SK-N-SH (cell line): ENCODE results near the gene ANO10. TPM values are rescaled to one million over a fixed set of nuclear protein-coding genes. Genes with fewer than 3 reads are reported as not detected.

Experiments used
- CTCF ChIA-PET: fragments of 300-600, 350-600 bp; formaldehyde crosslinking; extraction: SDS; loops from one replicate; lab custom pipeline; 2021; lab: Yijun Ruan, JAX
- POLR2A ChIA-PET: fragments of 350-600 bp; sonication (Branson Sonifier 250); formaldehyde crosslinking; extraction: SDS; loops from one replicate; lab custom pipeline; 2020; ENCODE audit warnings: antibody characterized with exemption, inconsistent platforms; lab: Yijun Ruan, JAX
- DNase-seq: peaks from one replicate; pipeline ENCODE4 v3.0.0; 2012
- H2AFZ ChIP-seq: fragments of 200-600 bp; sonication (generic); 2 replicates; pipeline ENCODE4 v1.8.1; 2016; ENCODE audit warnings: antibody characterized with exemption, mild to moderate bottlenecking, low read depth
- H3F3A ChIP-seq: fragments of 200-600 bp; sonication (generic); replicated peaks from 2 replicates; pipeline ENCODE3; 2016; ENCODE audit warnings: antibody characterized with exemption, mild to moderate bottlenecking; ENCODE audit not compliant: insufficient read depth
- H3K27ac ChIP-seq, 2 experiments: fragments of 200-500 bp in 1 of 2; fragments of 200-600 bp in 1 of 2; sonication (Bioruptor generic) in 1 of 2; sonication (generic), shearing (Covaris generic) in 1 of 2; 2 replicates each; pipeline versions ENCODE4 v1.5.1 to v1.6.1; 2014 to 2016; ENCODE audit warnings: low read depth in 2 of 2, inconsistent platforms in 1 of 2, low read length in 1 of 2, mild to moderate bottlenecking in 1 of 2, mixed read lengths in 1 of 2
- H3K27me3 ChIP-seq: fragments of 200-600 bp; sonication (generic), shearing (Covaris generic); 2 replicates; pipeline ENCODE4 v1.6.1; 2016; ENCODE audit warnings: mixed run types; ENCODE audit not compliant: insufficient read depth
- H3K36me3 ChIP-seq, 2 experiments: fragments of 200-500 bp in 1 of 2; fragments of 200-600 bp in 1 of 2; sonication (Bioruptor generic) in 1 of 2; sonication (generic) in 1 of 2; replicated peaks in 1 of 2; 2 replicates each; pipeline versions ENCODE3 to v1.5.1; 2014 to 2016; ENCODE audit warnings: low read length in 1 of 2, mild to moderate bottlenecking in 1 of 2; ENCODE audit not compliant: insufficient read depth in 2 of 2, control insufficient read depth in 1 of 2
- H3K4me1 ChIP-seq, 2 experiments: fragments of 200-500 bp in 1 of 2; fragments of 200-600 bp in 1 of 2; sonication (Bioruptor generic) in 1 of 2; sonication (generic), shearing (Covaris generic) in 1 of 2; 2 replicates each; pipeline versions ENCODE4 v1.5.1 to v1.6.1; 2014 to 2016; ENCODE audit warnings: low read depth in 1 of 2, low read length in 1 of 2, mixed run types in 1 of 2; ENCODE audit not compliant: insufficient read depth in 2 of 2, control insufficient read depth in 1 of 2
- H3K4me2 ChIP-seq: fragments of 200-600 bp; sonication (generic), shearing (Covaris generic); 2 replicates; pipeline ENCODE4 v1.6.1; 2017; ENCODE audit warnings: mixed run types
- H3K4me3 ChIP-seq, 2 experiments: fragments of 200-500 bp in 1 of 2; fragments of 200-600 bp in 1 of 2; sonication (Bioruptor generic) in 1 of 2; sonication (generic), shearing (Covaris generic) in 1 of 2; 2 replicates each; pipeline versions ENCODE4 v1.5.1 to v1.8.1; 2014 to 2016; ENCODE audit warnings: low read depth in 2 of 2, inconsistent platforms in 1 of 2, low read length in 1 of 2, mild to moderate bottlenecking in 1 of 2, mixed read lengths in 1 of 2, moderate library complexity in 1 of 2
- H3K79me2 ChIP-seq: fragments of 200-600 bp; sonication (generic); 2 replicates; pipeline ENCODE4 v1.8.1; 2017; ENCODE audit warnings: mild to moderate bottlenecking; ENCODE audit not compliant: insufficient read depth
- H3K9ac ChIP-seq: fragments of 200-600 bp; sonication (generic); 2 replicates; pipeline ENCODE4 v1.6.1; 2017; ENCODE audit warnings: mixed run types
- H3K9me2 ChIP-seq: fragments of 200-600 bp; sonication (generic); 2 replicates; pipeline ENCODE4 v1.6.1; 2017; ENCODE audit warnings: mixed run types
- H3K9me3 ChIP-seq: fragments of 200-600 bp; sonication (generic); 2 replicates; pipeline ENCODE4 v1.6.1; 2017; ENCODE audit warnings: mixed run types, mild to moderate bottlenecking, moderate library complexity
- H4K20me1 ChIP-seq: fragments of 200-600 bp; sonication (generic); 2 replicates; pipeline ENCODE4 v1.6.1; 2017; ENCODE audit warnings: mild to moderate bottlenecking, mixed run types; ENCODE audit not compliant: insufficient read depth
- CTCF ChIP-seq: fragments of 200-600 bp; sonication (generic); IDR thresholded peaks from 2 replicates; pipeline ENCODE4 v1.6.1; 2017; ENCODE audit warnings: antibody characterized with exemption, mild to moderate bottlenecking, moderate library complexity
- EZH2phosphoT487 ChIP-seq: fragments of 200-600 bp; sonication (generic); IDR thresholded peaks from 2 replicates; pipeline ENCODE4 v1.6.1; 2017; ENCODE audit warnings: low read depth, mixed run types, mild to moderate bottlenecking, antibody characterized with exemption, moderate library complexity, borderline replicate concordance
- FOSL2 ChIP-seq: IDR thresholded peaks from 2 replicates; pipeline ENCODE4 v1.4.0; 2012; ENCODE audit warnings: low read depth, mild to moderate bottlenecking, moderate library complexity, borderline replicate concordance
- FOXJ3 ChIP-seq: sonication (generic); formaldehyde crosslinking; IDR thresholded peaks from 2 replicates; pipeline ENCODE4 v1.5.1; 2020; ENCODE audit warnings: mild to moderate bottlenecking, missing genetic modification reagents
- GATA2 ChIP-seq: sonication (generic); formaldehyde crosslinking; IDR thresholded peaks from 2 replicates; pipeline ENCODE4 v1.5.0; 2020; ENCODE audit warnings: mild to moderate bottlenecking, missing genetic modification reagents
- IRF3 ChIP-seq: fragments of 150-350 bp; IDR thresholded peaks from 2 replicates; pipeline ENCODE4 v1.6.1; 2016; ENCODE audit warnings: mild to moderate bottlenecking, low read depth, low read length
- MAX ChIP-seq: IDR thresholded peaks from 2 replicates; pipeline ENCODE4 v1.4.0; 2012; ENCODE audit warnings: low read depth
- MEF2A ChIP-seq: IDR thresholded peaks from 2 replicates; pipeline ENCODE4 v1.4.0; 2012; ENCODE audit warnings: low read depth, borderline replicate concordance
- NFIC ChIP-seq: IDR thresholded peaks from 2 replicates; pipeline ENCODE4 v1.4.0; 2012; ENCODE audit warnings: borderline replicate concordance
- PBX3 ChIP-seq: IDR thresholded peaks from 2 replicates; pipeline ENCODE4; 2012
- RAD21 ChIP-seq: IDR thresholded peaks from 2 replicates; pipeline ENCODE4 v1.6.1; 2012; ENCODE audit warnings: mild to moderate bottlenecking, low read length
- SIN3A ChIP-seq: IDR thresholded peaks from 2 replicates; pipeline ENCODE4 v1.6.1; 2012; ENCODE audit warnings: low read depth, mild to moderate bottlenecking, low read length, moderate library complexity, borderline replicate concordance
- TAF1 ChIP-seq: IDR thresholded peaks from 2 replicates; pipeline ENCODE4 v1.6.1; 2012; ENCODE audit warnings: low read depth, mild to moderate bottlenecking, low read length, moderate library complexity, borderline replicate concordance
- TCF12 ChIP-seq: IDR thresholded peaks from 2 replicates; pipeline ENCODE4 v1.4.0; 2012
- USF1 ChIP-seq: IDR thresholded peaks from 2 replicates; pipeline ENCODE4 v1.4.0; 2012; ENCODE audit warnings: low read depth, borderline replicate concordance
- ZBTB33 ChIP-seq: IDR thresholded peaks from 2 replicates; pipeline ENCODE4 v1.4.0; 2012; ENCODE audit warnings: low read depth, borderline replicate concordance
- WGBS: methylation state at CpG from one replicate; pipeline ENCODE4 v1.1.6; 2017; ENCODE audit warnings: low lambda C conversion rate; 5-methylcytosine and 5-hydroxymethylcytosine counted together
- polyA plus RNA-seq, 3 experiments: library from polyadenylated mRNA; depleted of rRNA; stranded (reverse); fragments of >200 nt; gene quantifications; 2 replicates each; pipeline ENCODE4 v1.2.3, GENCODE V29; 2012

The ANO10 gene
- polyA plus RNA-seq, 1 of the 3 experiments (the other 2 are of a cell fraction), result 16.8 TPM

GRCh38 chr3:43423639-43424038 is 198.2 kb downstream of the ANO10 start (continued):
- no peak for TF ChIP-seq MAX

- Histone ChIP-seq H3K4me3 (no peak overlapping the region), H3K4me1 (no peaks in the 10 kb centered on the region; a peak in 1 of 4 replicates), H3K79me2 (no peaks in the 10 kb centered on the region), H2AFZ (no peak overlapping the region), H3K27me3 (no peaks in the 10 kb centered on the region), H3K9me2 (no peaks in the 10 kb centered on the region), H3F3A (no peaks in the 10 kb centered on the region), H3K9ac (no peak overlapping the region), H3K4me2 (no peak overlapping the region), H3K9me3 (no peaks in the 10 kb centered on the region), H4K20me1 (no peaks in the 10 kb centered on the region), H3K27ac (no peak overlapping the region), H3K36me3 (peaks cover 0 to 11% of the 10 kb centered on the region in 2 experiments)
- WGBS, result 71% methylated on average over 3 of the region's 3 CpGs
- ChIA-PET POLR2A (interaction anchor here (0.6 kb wide), 1 partner anchor 583 kb away, joined by 3 read pairs; no protein-coding TSS in a partner anchor), CTCF (interaction anchor here (0.7 kb wide), 1 partner anchor 9 kb away, joined by 3 read pairs; no protein-coding TSS in a partner anchor)
- DNase-seq, result no peak
- TF ChIP-seq GATA2 (CRISPR knock-in tag) (no peak), FOSL2 (no peak; the same call in 1 of the 2 replicates), ZBTB33 (no peak), MEF2A (no peak), IRF3 (no peak)
Measured at GRCh38 chr3:43423142-43423541, 198.7 kb downstream of the ANO10 start.

GRCh38 chr3:43418601-43419272 is 203.1 kb downstream of the ANO10 start:
- TF ChIP-seq TCF12, result no peak
- TF ChIP-seq CTCF, result no peak
- TF ChIP-seq PBX3, result no peak
- no peak for TF ChIP-seq EZH2phosphoT487
- TF ChIP-seq FOXJ3 (CRISPR knock-in tag), result no peak
- TF ChIP-seq TAF1, result no peak
- TF ChIP-seq SIN3A, result no peak
- TF ChIP-seq NFIC, result no peak
- TF ChIP-seq RAD21, result no peak
- no peak for TF ChIP-seq USF1
- H3K9ac ChIP-seq, result no peak overlapping the region
- no peak overlapping the region for H2AFZ ChIP-seq
- peaks cover 0 to 4% of the 10 kb centered on the region in 2 experiments for H3K36me3 ChIP-seq
- no peaks in the 10 kb centered on the region for H3K27me3 ChIP-seq
- DNase-seq, result no peak
- ChIA-PET CTCF (no interaction called here), POLR2A (no interaction called here)
- H3K9me3 ChIP-seq, result no peaks in the 10 kb centered on the region
- H3K4me1 ChIP-seq, result no peaks in the 10 kb centered on the region; a peak in 1 of 4 replicates
- no peaks in the 10 kb centered on the region for H3K79me2 ChIP-seq
- no peak overlapping the region for H3K27ac ChIP-seq
- H3K4me3 ChIP-seq, result no peak overlapping the region
- no peaks in the 10 kb centered on the region for H4K20me1 ChIP-seq
- WGBS, result 92% methylated on average over 8 of the region's 8 CpGs
- no peaks in the 10 kb centered on the region for H3K9me2 ChIP-seq
- no peaks in the 10 kb centered on the region for H3F3A ChIP-seq
- H3K4me2 ChIP-seq, result no peak overlapping the region
